ENCODE data around the gene C16orf95. TPM values are rescaled to one million over a fixed set of nuclear protein-coding genes. Genes with fewer than 3 reads are reported as not detected.
"Not testable (repeated sequence)": the region's sequence is repeated elsewhere in the genome, so short reads cannot be mapped to it uniquely, and the experiment has no call there.

The C16orf95 gene
- polyA plus RNA-seq, 1 experiment, result 7.8 TPM

DNA sequence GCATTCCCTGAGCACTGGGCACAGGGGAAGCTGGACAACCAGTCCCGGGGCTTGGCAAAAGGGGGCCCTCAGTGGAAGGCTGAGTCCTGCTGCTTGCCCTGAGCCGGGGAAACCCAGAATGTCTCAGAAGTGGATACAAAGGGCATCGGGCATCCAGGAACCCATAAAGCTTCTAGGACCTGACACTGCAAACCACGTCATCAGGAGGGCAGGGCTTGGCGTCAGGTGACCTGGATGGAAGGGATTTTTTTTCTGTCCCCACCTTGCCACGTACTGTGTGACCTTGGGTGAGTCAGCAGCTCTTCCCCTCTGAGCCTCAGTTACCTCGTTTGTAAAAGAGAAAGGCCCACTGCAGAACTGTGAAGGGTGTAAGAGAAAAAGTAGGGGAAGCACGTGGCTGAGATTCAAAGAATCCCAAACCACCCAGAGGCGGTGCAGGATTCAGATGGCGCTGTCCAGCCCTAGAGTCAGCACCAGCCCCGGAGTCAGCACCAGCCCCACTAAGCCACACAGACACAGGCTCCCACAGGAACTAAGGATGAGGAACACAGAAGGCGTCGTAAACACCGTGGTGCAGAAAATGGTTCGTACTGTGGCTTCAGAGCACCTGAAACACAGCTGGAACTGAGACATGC lies 53.7 kb downstream of the C16orf95 start:
- DNase-seq (ENCODE audit: low read depth), result no peak

GRCh38 chr16:87259431-87259830 lies 57.8 kb downstream of the C16orf95 start:
- ChIA-PET CTCF (interaction anchor here (0.6 to 1.2 kb wide), 4 partner anchors 8 to 695 kb away, joined by 3 to 4 read pairs (median 4); no protein-coding TSS in a partner anchor), POLR2A (no interaction called here)
- no peak for DNase-seq (ENCODE audit: low read depth)
- Histone ChIP-seq H3K27me3 (ENCODE audit: control insufficient read depth, insufficient read depth, low read length) (no peaks in the 10 kb centered on the region), H3K4me3 (ENCODE audit: low read depth, low read length) (no peak overlapping the region), H3K36me3 (ENCODE audit: control insufficient read depth, insufficient read depth, low read length) (no peaks in the 10 kb centered on the region)
- no peak for TF ChIP-seq CTCF (IDR thresholded peaks at IDR 0.05; ENCODE audit: insufficient read depth, low read depth, low read length)

More for the DNA sequence above, 53.7 kb downstream of the C16orf95 start:
- H3K27me3 ChIP-seq (ENCODE audit: control insufficient read depth, insufficient read depth, low read length), result no peaks in the 10 kb centered on the region
- H3K36me3 ChIP-seq (ENCODE audit: control insufficient read depth, insufficient read depth, low read length), result no peaks in the 10 kb centered on the region
- ChIA-PET POLR2A (no interaction called here), CTCF (no interaction called here)
- no peak overlapping the region for H3K4me3 ChIP-seq (ENCODE audit: low read depth, low read length)
- TF ChIP-seq CTCF (IDR thresholded peaks at IDR 0.05; ENCODE audit: insufficient read depth, low read depth, low read length), result no peak

GRCh38 chr16:87258653-87259052 lies 58.5 kb downstream of the C16orf95 start:
- H3K36me3 ChIP-seq (ENCODE audit: control insufficient read depth, insufficient read depth, low read length); H3K27me3 ChIP-seq (ENCODE audit: control insufficient read depth, insufficient read depth, low read length); POLR2A ChIA-PET; DNase-seq (ENCODE audit: low read depth); H3K4me3 ChIP-seq (ENCODE audit: low read depth, low read length): not testable (repeated sequence)
- CTCF ChIA-PET, result interaction anchor here (1.0 to 1.2 kb wide), 2 partner anchors 9 to 196 kb away, joined by 3 to 4 read pairs; no protein-coding TSS in a partner anchor

GRCh38 chr16:87255866-87256265 lies 61.3 kb downstream of the C16orf95 start:
- Histone ChIP-seq H3K36me3 (ENCODE audit: control insufficient read depth, insufficient read depth, low read length) (no peaks in the 10 kb centered on the region), H3K4me3 (ENCODE audit: low read depth, low read length) (no peak overlapping the region), H3K27me3 (ENCODE audit: control insufficient read depth, insufficient read depth, low read length) (no peaks in the 10 kb centered on the region)
- CTCF ChIA-PET, result interaction anchor here (1.1 kb wide), 1 partner anchor 49 kb away, joined by 3 read pairs; no protein-coding TSS in a partner anchor
- POLR2A ChIA-PET, result interaction anchor here (0.6 kb wide), 1 partner anchor 705 kb away, joined by 3 read pairs; no protein-coding TSS in a partner anchor
- DNase-seq (ENCODE audit: low read depth), result no peak
- no peak for TF ChIP-seq CTCF (IDR thresholded peaks at IDR 0.05; ENCODE audit: insufficient read depth, low read depth, low read length)

- DNase-seq (ENCODE audit: low read depth), result no peak
- TF ChIP-seq CTCF (IDR thresholded peaks at IDR 0.05; ENCODE audit: insufficient read depth, low read depth, low read length), result no peak
- ChIA-PET CTCF (interaction anchor here (1.1 kb wide), 1 partner anchor 48 kb away, joined by 3 read pairs; no protein-coding TSS in a partner anchor), POLR2A (no interaction called here)
- Histone ChIP-seq H3K27me3 (ENCODE audit: control insufficient read depth, insufficient read depth, low read length) (no peaks in the 10 kb centered on the region), H3K4me3 (ENCODE audit: low read depth, low read length) (no peak overlapping the region), H3K36me3 (ENCODE audit: control insufficient read depth, insufficient read depth, low read length) (no peaks in the 10 kb centered on the region)
Measured at GRCh38 chr16:87254734-87255133, 62.5 kb downstream of the C16orf95 start.

DNA sequence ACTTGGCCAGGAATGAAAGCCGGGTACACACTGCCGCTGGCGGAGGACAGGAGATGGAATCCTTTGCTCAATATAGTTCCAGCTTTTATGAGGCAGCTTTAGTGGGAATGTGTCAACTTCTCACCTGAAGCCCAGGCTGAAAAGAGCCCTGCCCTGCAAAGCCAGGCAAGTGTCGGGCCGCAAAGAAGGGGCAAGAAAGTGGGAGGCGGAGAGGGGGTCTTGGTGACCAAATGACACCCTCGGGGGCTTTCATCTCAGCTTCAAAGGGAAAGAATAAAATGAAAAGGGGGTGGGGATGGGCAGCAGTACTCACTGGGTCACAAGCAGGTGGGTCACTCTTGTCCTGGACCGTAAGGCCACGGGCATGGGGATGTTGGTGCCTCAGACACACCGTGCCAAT lies 62.9 kb downstream of the C16orf95 start:
- no peak for DNase-seq (ENCODE audit: low read depth)
- Histone ChIP-seq H3K36me3 (ENCODE audit: control insufficient read depth, insufficient read depth, low read length) (no peaks in the 10 kb centered on the region), H3K4me3 (ENCODE audit: low read depth, low read length) (no peak overlapping the region), H3K27me3 (ENCODE audit: control insufficient read depth, insufficient read depth, low read length) (no peaks in the 10 kb centered on the region)
- POLR2A ChIA-PET, result no interaction called here
- CTCF ChIA-PET, result no interaction called here
- TF ChIP-seq CTCF (IDR thresholded peaks at IDR 0.05; ENCODE audit: insufficient read depth, low read depth, low read length), result no peak
